Hepatocyte (in vitro differentiated cells): Measurements from ENCODE around the gene SCN2B. TPM values are rescaled to one million over a fixed set of nuclear protein-coding genes. Genes with fewer than 3 reads are reported as not detected.

Experiments used
- DNase-seq: peaks from one replicate; pipeline ENCODE4 v3.0.0-alpha.2; 2016; ENCODE audit warnings: low spot score
- H2AFZ ChIP-seq: fragments of 200-600 bp; sonication (generic); 2 replicates; pipeline ENCODE4 v1.6.0; 2016; ENCODE audit warnings: antibody characterized with exemption, mild to moderate bottlenecking
- H3K27ac ChIP-seq: fragments of 200-600 bp; sonication (generic); 2 replicates; pipeline ENCODE4 v1.5.1; 2016; ENCODE audit warnings: mild to moderate bottlenecking
- H3K27me3 ChIP-seq: fragments of 200-600 bp; sonication (generic); 2 replicates; pipeline ENCODE4 v1.6.1; 2016
- H3K36me3 ChIP-seq: fragments of 200-600 bp; sonication (generic); replicated peaks from 2 replicates; pipeline ENCODE4 v1.5.1; 2016; ENCODE audit warnings: low read depth; ENCODE audit not compliant: insufficient read depth
- H3K4me1 ChIP-seq: fragments of 200-600 bp; sonication (generic); 2 replicates; pipeline ENCODE4 v1.5.1; 2016; ENCODE audit warnings: mild to moderate bottlenecking, moderate library complexity; ENCODE audit not compliant: insufficient read depth
- H3K4me2 ChIP-seq: fragments of 200-600 bp; sonication (generic); 2 replicates; pipeline ENCODE4 v1.6.0; 2016
- H3K4me3 ChIP-seq: fragments of 200-600 bp; sonication (generic); 2 replicates; pipeline ENCODE4 v1.5.1; 2016; ENCODE audit warnings: mild to moderate bottlenecking
- H3K79me2 ChIP-seq: fragments of 200-600 bp; sonication (generic); 2 replicates; pipeline ENCODE4 v1.6.0; 2017; ENCODE audit warnings: mild to moderate bottlenecking
- H3K9me2 ChIP-seq: fragments of 200-600 bp; sonication (generic); replicated peaks from 2 replicates; pipeline ENCODE4 v1.6.0; 2017; ENCODE audit warnings: mild to moderate bottlenecking; ENCODE audit not compliant: insufficient read depth
- H3K9me3 ChIP-seq: fragments of 200-600 bp; sonication (generic); 2 replicates; pipeline ENCODE4 v1.5.1; 2016; ENCODE audit warnings: low read depth, mild to moderate bottlenecking
- H4K20me1 ChIP-seq: fragments of 200-600 bp; sonication (generic); 2 replicates; pipeline ENCODE4 v1.6.0; 2016; ENCODE audit warnings: mild to moderate bottlenecking; ENCODE audit not compliant: insufficient read depth, poor library complexity, severe bottlenecking
- EZH2 ChIP-seq: fragments of 200-600 bp; sonication (generic); IDR thresholded peaks from 2 replicates; pipeline ENCODE4 v1.6.1; 2016; ENCODE audit warnings: antibody characterized with exemption, mild to moderate bottlenecking, borderline replicate concordance
- EZH2phosphoT487 ChIP-seq: fragments of 200-600 bp; sonication (generic); IDR thresholded peaks from one replicate; pipeline ENCODE4 v1.6.1; 2018; ENCODE audit warnings: antibody characterized with exemption, mild to moderate bottlenecking, low read depth, moderate library complexity; ENCODE audit not compliant: unreplicated experiment, severe bottlenecking
- WGBS: methylation state at CpG from one replicate; pipeline ENCODE4 v1.1.6; 2016; ENCODE audit warnings: low lambda C conversion rate; ENCODE audit errors: missing lambda C conversion rate; 5-methylcytosine and 5-hydroxymethylcytosine counted together
- polyA plus RNA-seq: library from polyadenylated mRNA; unstranded; fragments of >200 nt; fragmentation: Nextera tagmentation; extraction: Ambion mirVana; gene quantifications from 2 replicates; pipeline ENCODE4 v1.2.1, GENCODE V29; 2016
- total RNA-seq: library from RNA; depleted of rRNA; stranded (reverse); fragments of >200 nt; gene quantifications from 2 replicates; pipeline ENCODE4 v1.2.3, GENCODE V29; 2014
- TF ChIP-seq, protein P1 (sequence below): fragments of 200-600 bp; sonication (generic); IDR thresholded peaks from 2 replicates; pipeline ENCODE4 v1.5.1; 2016; ENCODE audit warnings: antibody characterized with exemption, mild to moderate bottlenecking; ENCODE audit not compliant: poor library complexity

SCN2B gene
- total and polyA plus RNA-seq, 2 experiments from 2014 or later, result 1.1 to 1.2 TPM

DNA sequence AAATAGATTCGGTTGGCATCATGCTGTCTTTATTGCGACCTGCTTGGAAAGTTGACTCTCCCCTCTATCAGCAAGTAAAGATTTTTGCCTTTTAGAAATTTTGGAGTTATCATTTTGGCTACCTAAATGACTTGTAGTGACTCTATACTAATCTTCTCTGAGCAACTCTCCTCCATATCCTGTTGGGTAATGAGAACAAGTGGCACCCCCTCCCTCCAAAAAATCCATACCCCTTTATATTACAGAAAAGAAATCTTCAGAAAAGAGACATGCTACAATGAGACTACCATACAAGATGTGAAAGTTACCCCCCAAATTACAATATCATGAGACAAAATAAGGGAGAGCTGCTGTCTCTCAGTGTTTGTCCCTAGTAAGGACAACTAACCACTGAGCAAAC, 47.1 kb upstream of the SCN2B start:
- Histone ChIP-seq H3K79me2 (no peaks in the 10 kb centered on the region), H3K27me3 (no peaks in the 10 kb centered on the region), H3K9me3 (no peaks in the 10 kb centered on the region), H3K4me1 (no peaks in the 10 kb centered on the region), H2AFZ (no peak overlapping the region), H3K9me2 (no peaks in the 10 kb centered on the region), H3K36me3 (no peaks in the 10 kb centered on the region), H3K4me2 (no peak overlapping the region), H4K20me1 (no peaks in the 10 kb centered on the region), H3K27ac (no peak overlapping the region), H3K4me3 (no peak overlapping the region)
- 97% methylated on average over 2 of the region's 2 CpGs for WGBS
- TF ChIP-seq, protein P1, sequence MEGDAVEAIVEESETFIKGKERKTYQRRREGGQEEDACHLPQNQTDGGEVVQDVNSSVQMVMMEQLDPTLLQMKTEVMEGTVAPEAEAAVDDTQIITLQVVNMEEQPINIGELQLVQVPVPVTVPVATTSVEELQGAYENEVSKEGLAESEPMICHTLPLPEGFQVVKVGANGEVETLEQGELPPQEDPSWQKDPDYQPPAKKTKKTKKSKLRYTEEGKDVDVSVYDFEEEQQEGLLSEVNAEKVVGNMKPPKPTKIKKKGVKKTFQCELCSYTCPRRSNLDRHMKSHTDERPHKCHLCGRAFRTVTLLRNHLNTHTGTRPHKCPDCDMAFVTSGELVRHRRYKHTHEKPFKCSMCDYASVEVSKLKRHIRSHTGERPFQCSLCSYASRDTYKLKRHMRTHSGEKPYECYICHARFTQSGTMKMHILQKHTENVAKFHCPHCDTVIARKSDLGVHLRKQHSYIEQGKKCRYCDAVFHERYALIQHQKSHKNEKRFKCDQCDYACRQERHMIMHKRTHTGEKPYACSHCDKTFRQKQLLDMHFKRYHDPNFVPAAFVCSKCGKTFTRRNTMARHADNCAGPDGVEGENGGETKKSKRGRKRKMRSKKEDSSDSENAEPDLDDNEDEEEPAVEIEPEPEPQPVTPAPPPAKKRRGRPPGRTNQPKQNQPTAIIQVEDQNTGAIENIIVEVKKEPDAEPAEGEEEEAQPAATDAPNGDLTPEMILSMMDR, result no peak
- TF ChIP-seq EZH2phosphoT487 (no peak), EZH2 (no peak)
- no peak for DNase-seq

DNA sequence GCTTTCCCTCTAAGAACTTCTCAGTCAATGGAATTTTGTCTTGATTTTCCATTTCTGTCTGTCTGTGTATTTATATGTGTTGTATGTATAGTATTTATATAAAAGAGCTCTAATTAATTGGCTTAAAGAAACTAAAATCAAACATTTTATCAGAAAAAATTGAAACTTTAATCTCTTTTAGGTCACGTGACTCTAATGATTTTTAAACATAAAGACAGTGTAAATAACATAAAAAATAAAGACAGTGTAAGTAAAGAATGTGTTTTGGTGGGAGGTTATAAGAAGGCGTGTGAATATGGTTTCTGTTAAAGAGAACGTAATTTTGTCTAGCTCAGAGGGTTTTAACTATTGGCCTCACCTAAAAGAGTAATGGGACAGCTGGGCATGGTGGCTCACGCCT, 46.0 kb upstream of the SCN2B start:
- no peaks in the 10 kb centered on the region for H3K4me1 ChIP-seq
- WGBS, result 73% methylated on average over 4 of the region's 4 CpGs
- no peak for TF ChIP-seq EZH2phosphoT487
- TF ChIP-seq EZH2, result no peak
- TF ChIP-seq, protein P1, result no peak

DNA sequence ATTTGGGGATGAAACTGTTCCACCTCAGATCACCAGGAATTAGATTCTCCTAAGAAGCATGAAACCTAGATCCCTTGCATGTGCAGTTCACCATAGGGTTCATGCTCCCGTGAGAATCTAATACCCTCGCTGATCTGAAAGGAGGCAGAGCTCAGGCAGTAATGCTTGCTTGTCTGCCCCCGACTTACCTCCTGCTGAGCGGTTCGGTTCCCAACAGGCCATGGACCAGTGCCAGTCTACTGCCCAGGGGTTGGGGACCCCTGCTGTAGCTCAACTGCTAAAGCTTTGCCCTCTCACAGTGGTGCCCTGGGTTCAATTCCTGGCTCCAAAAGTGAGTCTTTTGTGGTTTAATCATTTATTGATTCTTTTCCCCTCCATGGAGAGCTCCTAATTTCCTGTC, 45.0 kb upstream of the SCN2B start:
- H3K4me3 ChIP-seq, result no peak overlapping the region

More for the DNA sequence above, 46.0 kb upstream of the SCN2B start:
- Histone ChIP-seq H3K4me3 (no peak overlapping the region), H3K36me3 (no peaks in the 10 kb centered on the region), H3K27ac (no peak overlapping the region), H4K20me1 (no peaks in the 10 kb centered on the region), H3K9me3 (no peaks in the 10 kb centered on the region), H3K4me2 (no peak overlapping the region), H2AFZ (no peak overlapping the region), H3K9me2 (no peaks in the 10 kb centered on the region), H3K27me3 (no peaks in the 10 kb centered on the region), H3K79me2 (no peaks in the 10 kb centered on the region)
- no peak for DNase-seq

More for the DNA sequence above, 45.0 kb upstream of the SCN2B start:
- Histone ChIP-seq H3K4me2 (no peak overlapping the region), H3K9me2 (no peaks in the 10 kb centered on the region), H3K4me1 (peaks cover 6% of the 10 kb centered on the region), H3K27ac (no peak overlapping the region), H3K9me3 (no peaks in the 10 kb centered on the region), H3K36me3 (no peaks in the 10 kb centered on the region), H3K27me3 (no peaks in the 10 kb centered on the region), H4K20me1 (no peaks in the 10 kb centered on the region), H3K79me2 (no peaks in the 10 kb centered on the region), H2AFZ (no peak overlapping the region)
- DNase-seq, result no peak
- 73% methylated on average over 5 of the region's 5 CpGs for whole genome bisulfite sequencing
- TF ChIP-seq EZH2 (no peak), EZH2phosphoT487 (no peak)
- TF ChIP-seq, protein P1, result no peak
